ENCODE results near the gene DHRS7C.

DHRS7C gene

GRCh38 chr17:9810100-9810949, 18.9 kb upstream of the DHRS7C start:
- H3K27ac ChIP-seq (ENCODE audit: low read depth, low read length) = no peak overlapping the region
- no peaks in the 10 kb centered on the region for H3K79me2 ChIP-seq (ENCODE audit: insufficient read depth, low read length)
- TF ChIP-seq, protein P1, sequence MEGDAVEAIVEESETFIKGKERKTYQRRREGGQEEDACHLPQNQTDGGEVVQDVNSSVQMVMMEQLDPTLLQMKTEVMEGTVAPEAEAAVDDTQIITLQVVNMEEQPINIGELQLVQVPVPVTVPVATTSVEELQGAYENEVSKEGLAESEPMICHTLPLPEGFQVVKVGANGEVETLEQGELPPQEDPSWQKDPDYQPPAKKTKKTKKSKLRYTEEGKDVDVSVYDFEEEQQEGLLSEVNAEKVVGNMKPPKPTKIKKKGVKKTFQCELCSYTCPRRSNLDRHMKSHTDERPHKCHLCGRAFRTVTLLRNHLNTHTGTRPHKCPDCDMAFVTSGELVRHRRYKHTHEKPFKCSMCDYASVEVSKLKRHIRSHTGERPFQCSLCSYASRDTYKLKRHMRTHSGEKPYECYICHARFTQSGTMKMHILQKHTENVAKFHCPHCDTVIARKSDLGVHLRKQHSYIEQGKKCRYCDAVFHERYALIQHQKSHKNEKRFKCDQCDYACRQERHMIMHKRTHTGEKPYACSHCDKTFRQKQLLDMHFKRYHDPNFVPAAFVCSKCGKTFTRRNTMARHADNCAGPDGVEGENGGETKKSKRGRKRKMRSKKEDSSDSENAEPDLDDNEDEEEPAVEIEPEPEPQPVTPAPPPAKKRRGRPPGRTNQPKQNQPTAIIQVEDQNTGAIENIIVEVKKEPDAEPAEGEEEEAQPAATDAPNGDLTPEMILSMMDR (IDR thresholded peaks at IDR 0.05; ENCODE audit: insufficient read depth, low read length, poor library complexity, severe bottlenecking) = no peak
- TF ChIP-seq EZH2phosphoT487 (conservative IDR thresholded peaks at IDR 0.05; ENCODE audit: low read length) = no peak
- H3K36me3 ChIP-seq (ENCODE audit: low read length) = no peaks in the 10 kb centered on the region
- H3F3A ChIP-seq (ENCODE audit: insufficient read depth) = no peaks in the 10 kb centered on the region
- H3K4me3 ChIP-seq (ENCODE audit: insufficient read depth, low read length, poor library complexity, severe bottlenecking) = no peak overlapping the region
- H3K9me3 ChIP-seq (ENCODE audit: insufficient read depth, low read length) = no peaks in the 10 kb centered on the region
- H2AFZ ChIP-seq (ENCODE audit: low read depth, low read length, severe bottlenecking) = no peak overlapping the region
- no peak overlapping the region for H3K4me2 ChIP-seq (ENCODE audit: low read depth, low read length, poor library complexity, severe bottlenecking)
- no peaks in the 10 kb centered on the region for H3K27me3 ChIP-seq (ENCODE audit: low read length)
- no peak overlapping the region for H3K9ac ChIP-seq (ENCODE audit: low read length)
- no peaks in the 10 kb centered on the region for H3K9me2 ChIP-seq (replicated peaks; ENCODE audit: insufficient read depth, low read length)
- no peaks in the 10 kb centered on the region for H4K20me1 ChIP-seq (ENCODE audit: low read depth, low read length)

DNA sequence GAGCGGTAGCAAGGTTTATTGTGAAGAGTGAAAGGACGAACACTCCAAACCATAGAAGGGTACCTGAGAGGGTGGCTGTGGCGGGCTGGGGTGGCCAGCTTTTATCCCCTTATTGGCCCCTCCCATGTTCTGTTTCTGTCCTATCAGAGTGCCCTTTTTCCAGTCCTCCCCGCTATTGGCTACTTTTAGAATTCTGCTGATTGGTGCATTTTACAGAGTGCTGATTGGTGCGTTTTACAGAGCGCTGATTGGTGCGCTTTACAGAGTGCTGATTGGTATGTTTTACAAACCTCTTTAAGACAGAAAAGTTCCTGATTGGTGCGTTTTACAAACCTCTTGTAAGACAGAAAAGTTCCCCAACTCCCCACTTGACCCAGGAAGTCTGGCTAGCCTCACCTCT, 18.0 kb upstream of the DHRS7C start:
- Histone ChIP-seq H3K27ac (ENCODE audit: low read depth, low read length) (no peak overlapping the region), H3K27me3 (ENCODE audit: low read length) (no peaks in the 10 kb centered on the region), H4K20me1 (ENCODE audit: low read depth, low read length) (no peaks in the 10 kb centered on the region), H3K9me2 (replicated peaks; ENCODE audit: insufficient read depth, low read length) (no peaks in the 10 kb centered on the region), H3F3A (ENCODE audit: insufficient read depth) (no peaks in the 10 kb centered on the region), H3K79me2 (ENCODE audit: insufficient read depth, low read length) (no peaks in the 10 kb centered on the region), H2AFZ (ENCODE audit: low read depth, low read length, severe bottlenecking) (no peak overlapping the region), H3K9me3 (ENCODE audit: insufficient read depth, low read length) (no peaks in the 10 kb centered on the region), H3K4me2 (ENCODE audit: low read depth, low read length, poor library complexity, severe bottlenecking) (no peak overlapping the region), H3K4me3 (ENCODE audit: insufficient read depth, low read length, poor library complexity, severe bottlenecking) (no peak overlapping the region), H3K36me3 (ENCODE audit: low read length) (no peaks in the 10 kb centered on the region), H3K9ac (ENCODE audit: low read length) (no peak overlapping the region)
- TF ChIP-seq EZH2phosphoT487 (conservative IDR thresholded peaks at IDR 0.05; ENCODE audit: low read length) = no peak
- TF ChIP-seq, protein P1 (IDR thresholded peaks at IDR 0.05; ENCODE audit: insufficient read depth, low read length, poor library complexity, severe bottlenecking) = no peak

GRCh38 chr17:9806699-9807098, 15.3 kb upstream of the DHRS7C start:
- Histone ChIP-seq H3F3A (ENCODE audit: insufficient read depth) (no peaks in the 10 kb centered on the region), H3K4me2 (ENCODE audit: low read depth, low read length, poor library complexity, severe bottlenecking) (no peak overlapping the region), H2AFZ (ENCODE audit: low read depth, low read length, severe bottlenecking) (no peak overlapping the region), H3K4me3 (ENCODE audit: insufficient read depth, low read length, poor library complexity, severe bottlenecking) (no peak overlapping the region), H3K27ac (ENCODE audit: low read depth, low read length) (no peak overlapping the region), H3K36me3 (ENCODE audit: low read length) (no peaks in the 10 kb centered on the region), H3K27me3 (ENCODE audit: low read length) (no peaks in the 10 kb centered on the region), H3K79me2 (ENCODE audit: insufficient read depth, low read length) (no peaks in the 10 kb centered on the region), H4K20me1 (ENCODE audit: low read depth, low read length) (no peaks in the 10 kb centered on the region), H3K9me2 (replicated peaks; ENCODE audit: insufficient read depth, low read length) (no peaks in the 10 kb centered on the region), H3K9me3 (ENCODE audit: insufficient read depth, low read length) (no peaks in the 10 kb centered on the region), H3K9ac (ENCODE audit: low read length) (no peak overlapping the region)
- TF ChIP-seq EZH2phosphoT487 (conservative IDR thresholded peaks at IDR 0.05; ENCODE audit: low read length) = no peak
- TF ChIP-seq, protein P1 (IDR thresholded peaks at IDR 0.05; ENCODE audit: insufficient read depth, low read length, poor library complexity, severe bottlenecking) = no peak

All from SU-DHL-6 (cell line).